Prostate gland (tissue), 2 donors: Measurements from ENCODE around the gene SCAMP1. TPM values are rescaled to one million over a fixed set of nuclear protein-coding genes. Genes with fewer than 3 reads are reported as not detected.

Source experiments
- DNase-seq: peaks from one replicate; pipeline ENCODE4 v3.0.0-alpha.2; 2019; ENCODE audit warnings: low spot score
- H3K27ac ChIP-seq, 2 donors: fragments of 200-600 bp; sonication (generic); 2 replicates each; pipeline ENCODE4 v1.5.1; 2017 to 2019
- H3K27me3 ChIP-seq: fragments of 200-600 bp; sonication (generic); replicated peaks from 2 replicates; pipeline ENCODE4 v1.5.1; 2019; ENCODE audit not compliant: insufficient read depth
- H3K36me3 ChIP-seq, 2 donors: fragments of 200-600 bp; sonication (generic); 1 replicate in 1 of 2; 2 replicates in 1 of 2; pipeline versions ENCODE4 v1.5.1 to v1.8.1; 2017 to 2019
- H3K4me1 ChIP-seq: fragments of 200-600 bp; sonication (generic); replicated peaks from 2 replicates; pipeline ENCODE4 v1.5.1; 2019
- H3K4me3 ChIP-seq, 2 donors: fragments of 200-600 bp; sonication (generic); 2 replicates each; pipeline ENCODE4 v1.5.1; 2017 to 2019
- H3K9me3 ChIP-seq: fragments of 200-600 bp; sonication (generic); 2 replicates; pipeline ENCODE4 v1.5.1; 2017
- POLR2A ChIP-seq: fragments of 450-650 bp; IDR thresholded peaks from one replicate; pipeline ENCODE4 v1.6.1; 2016; ENCODE audit warnings: antibody characterized with exemption, mild to moderate bottlenecking
- POLR2AphosphoS5 ChIP-seq: sonication (generic); formaldehyde crosslinking; IDR thresholded peaks from one replicate; pipeline ENCODE4 v1.6.1; 2017; ENCODE audit warnings: antibody characterized with exemption
- WGBS: methylation state at CpG from one replicate; pipeline ENCODE4 v1.1.5; 2018; 5-methylcytosine and 5-hydroxymethylcytosine counted together
- intact Hi-C: fragments of 100-400 bp; cut with DNase I; formaldehyde crosslinking; loops from one replicate; pipeline ENCODE4 v1.14.2; 2022
- total RNA-seq, 2 donors: library from RNA; depleted of rRNA; stranded (reverse); fragments of >200 nt; gene quantifications; one replicate each; pipeline ENCODE4 v1.1.0, GENCODE V29; 2016
- TF ChIP-seq, protein P1 (sequence below), 4 experiments: fragments of 200-600 bp in 2 of 4; fragments of 450-650 bp in 2 of 4; sonication (generic) in 2 of 4; IDR thresholded peaks; 1 replicate in 3 of 4; 2 replicates in 1 of 4; pipeline ENCODE4 v1.5.1; 2016 to 2019; ENCODE audit warnings: antibody characterized with exemption in 4 of 4, mild to moderate bottlenecking in 2 of 4, moderate library complexity in 2 of 4

SCAMP1 gene
- total RNA-seq, 2 donors from 2014 or later: 39.0 to 41.0 TPM

DNA sequence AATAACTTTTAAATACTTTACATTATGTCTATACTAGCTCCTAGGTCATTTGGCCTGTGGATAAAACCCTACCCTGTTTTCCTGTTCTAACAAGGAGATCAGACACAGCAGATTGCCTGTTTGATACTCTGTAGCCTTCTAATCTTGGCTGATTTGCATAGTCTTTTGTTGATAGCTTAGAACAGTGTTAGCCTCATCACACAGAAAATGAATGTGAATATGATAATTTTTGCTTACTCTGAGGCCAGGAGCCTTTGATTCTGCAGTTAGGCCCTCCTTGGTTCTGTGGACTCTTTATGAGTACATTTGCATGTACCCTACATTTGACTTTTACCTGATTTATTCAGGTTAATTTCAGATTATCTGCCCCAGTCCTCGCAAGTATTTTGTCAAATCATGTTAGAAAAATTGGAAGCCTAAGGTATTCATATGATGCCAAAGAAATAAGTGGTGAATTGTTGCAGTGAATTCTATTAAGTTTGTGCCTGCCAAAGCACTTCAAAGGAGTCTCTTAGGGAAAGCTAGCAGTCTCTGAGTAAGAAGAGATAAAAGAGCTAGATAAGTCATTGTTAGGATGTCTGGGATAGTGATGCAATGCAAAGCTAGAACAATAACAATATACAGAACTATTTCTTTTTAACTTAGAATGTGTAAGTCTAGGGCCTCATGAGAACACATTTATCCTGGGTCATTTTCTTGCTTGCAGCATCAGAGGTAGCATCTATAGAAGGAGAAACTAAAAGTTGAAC lies 56.4 kb downstream of the SCAMP1 start:
- DNase-seq: no peak
- no peak for TF ChIP-seq POLR2AphosphoS5
- TF ChIP-seq, protein P1, sequence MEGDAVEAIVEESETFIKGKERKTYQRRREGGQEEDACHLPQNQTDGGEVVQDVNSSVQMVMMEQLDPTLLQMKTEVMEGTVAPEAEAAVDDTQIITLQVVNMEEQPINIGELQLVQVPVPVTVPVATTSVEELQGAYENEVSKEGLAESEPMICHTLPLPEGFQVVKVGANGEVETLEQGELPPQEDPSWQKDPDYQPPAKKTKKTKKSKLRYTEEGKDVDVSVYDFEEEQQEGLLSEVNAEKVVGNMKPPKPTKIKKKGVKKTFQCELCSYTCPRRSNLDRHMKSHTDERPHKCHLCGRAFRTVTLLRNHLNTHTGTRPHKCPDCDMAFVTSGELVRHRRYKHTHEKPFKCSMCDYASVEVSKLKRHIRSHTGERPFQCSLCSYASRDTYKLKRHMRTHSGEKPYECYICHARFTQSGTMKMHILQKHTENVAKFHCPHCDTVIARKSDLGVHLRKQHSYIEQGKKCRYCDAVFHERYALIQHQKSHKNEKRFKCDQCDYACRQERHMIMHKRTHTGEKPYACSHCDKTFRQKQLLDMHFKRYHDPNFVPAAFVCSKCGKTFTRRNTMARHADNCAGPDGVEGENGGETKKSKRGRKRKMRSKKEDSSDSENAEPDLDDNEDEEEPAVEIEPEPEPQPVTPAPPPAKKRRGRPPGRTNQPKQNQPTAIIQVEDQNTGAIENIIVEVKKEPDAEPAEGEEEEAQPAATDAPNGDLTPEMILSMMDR (IDR thresholded peaks at IDR 0.05): no peak
- TF ChIP-seq POLR2A: no peak
- WGBS: 61% methylated on average over 1 of the region's 1 CpG

DNA sequence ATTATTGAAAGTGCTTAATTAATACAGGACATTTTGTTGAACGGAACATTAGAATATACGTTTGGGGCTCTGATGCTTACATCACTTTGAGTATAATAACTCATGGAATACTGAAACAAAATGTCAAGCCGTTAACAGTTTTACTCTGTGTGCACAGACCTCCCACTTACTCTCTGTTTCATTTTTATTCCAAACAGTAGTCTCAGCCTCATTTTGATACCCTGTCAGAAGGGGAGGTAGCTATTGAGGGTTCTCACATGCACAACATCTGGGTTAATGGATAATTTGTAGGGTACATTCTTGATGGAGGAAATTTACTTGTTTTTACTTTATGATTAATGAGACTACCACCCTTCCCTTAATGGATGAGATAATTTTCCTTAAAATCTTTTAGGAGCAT lies 59.0 kb downstream of the SCAMP1 start:
- TF ChIP-seq POLR2A: no peak
- TF ChIP-seq, protein P1 (IDR thresholded peaks at IDR 0.05): no peak
- no peak for TF ChIP-seq POLR2AphosphoS5
- no peak overlapping the region for H3K27ac ChIP-seq
- WGBS: 62% methylated on average over 3 of the region's 3 CpGs
- no peak for DNase-seq
- H3K36me3 ChIP-seq: no peaks in the 10 kb centered on the region
- H3K4me1 ChIP-seq: no peaks in the 10 kb centered on the region
- no peaks in the 10 kb centered on the region for H3K27me3 ChIP-seq
- no peak overlapping the region for H3K4me3 ChIP-seq
- intact Hi-C loops: no loop called here
- H3K9me3 ChIP-seq: no peaks in the 10 kb centered on the region

More for the DNA sequence above, 56.4 kb downstream of the SCAMP1 start:
- Histone ChIP-seq H3K4me1 (no peaks in the 10 kb centered on the region), H3K27ac (no peak overlapping the region), H3K4me3 (no peak overlapping the region), H3K9me3 (no peaks in the 10 kb centered on the region), H3K36me3 (no peaks in the 10 kb centered on the region), H3K27me3 (no peaks in the 10 kb centered on the region)
- intact Hi-C loops: no loop called here

GRCh38 chr5:78420548-78420947 lies 60.1 kb downstream of the SCAMP1 start:
- Histone ChIP-seq H3K27me3 (no peaks in the 10 kb centered on the region), H3K9me3 (no peaks in the 10 kb centered on the region), H3K36me3 (no peaks in the 10 kb centered on the region), H3K27ac (no peak overlapping the region), H3K4me1 (no peaks in the 10 kb centered on the region), H3K4me3 (no peak overlapping the region)
- TF ChIP-seq, protein P1 (IDR thresholded peaks at IDR 0.05): no peak
- no peak for TF ChIP-seq POLR2A
- no peak for DNase-seq
- intact Hi-C loops: no loop called here

DNA sequence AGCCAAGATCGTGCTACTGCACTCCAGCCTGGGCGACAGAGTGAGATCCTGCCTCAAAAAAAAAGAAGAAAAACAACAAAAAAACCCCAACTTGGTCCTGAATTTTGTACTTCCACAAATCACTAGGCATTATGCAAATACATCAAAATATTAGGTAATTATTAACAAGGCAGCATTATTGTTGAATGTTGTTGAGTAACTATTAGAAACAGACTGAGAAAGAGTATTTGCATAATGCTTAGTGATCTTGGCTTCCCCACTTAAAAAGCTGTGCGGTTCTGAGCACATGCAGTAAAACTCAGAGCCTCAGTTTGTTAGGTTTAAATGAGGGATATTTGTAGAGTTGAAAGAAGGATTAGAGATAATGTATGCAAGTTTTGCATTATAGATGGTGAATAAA lies 64.2 kb downstream of the SCAMP1 start:
- no peaks in the 10 kb centered on the region for H3K9me3 ChIP-seq
- no peak for DNase-seq
- TF ChIP-seq, protein P1 (IDR thresholded peaks at IDR 0.05): no peak
- no peak for TF ChIP-seq POLR2A
- no peak for TF ChIP-seq POLR2AphosphoS5
- intact Hi-C loops: no loop called here
- H3K27ac ChIP-seq: no peak overlapping the region
- 93% methylated on average over 3 of the region's 3 CpGs for WGBS
- H3K36me3 ChIP-seq: no peaks in the 10 kb centered on the region
- no peaks in the 10 kb centered on the region for H3K27me3 ChIP-seq
- no peak overlapping the region for H3K4me3 ChIP-seq
- no peaks in the 10 kb centered on the region for H3K4me1 ChIP-seq

GRCh38 chr5:78429332-78429980 lies 69.0 kb downstream of the SCAMP1 start:
- 95% methylated on average over 2 of the region's 2 CpGs for WGBS

More at GRCh38 chr5:78429332-78429980, 69.0 kb downstream of the SCAMP1 start:
- Histone ChIP-seq H3K27me3 (no peaks in the 10 kb centered on the region), H3K4me1 (no peaks in the 10 kb centered on the region), H3K27ac (no peak overlapping the region), H3K4me3 (no peak overlapping the region), H3K9me3 (no peaks in the 10 kb centered on the region), H3K36me3 (no peaks in the 10 kb centered on the region)
- intact Hi-C loops: no loop called here
- TF ChIP-seq POLR2A (no peak), POLR2AphosphoS5 (no peak)
- no peak for DNase-seq
